NB4 (cell line): Measurements from ENCODE around the gene CAPN11.
A peak's percentile ranks its signal among the peaks of the same experiment; 100 is the strongest.

Experiments
- DNase-seq: peaks from one replicate; pipeline ENCODE4 v3.0.0; 2010; ENCODE audit warnings: low read depth
- H3K4me3 ChIP-seq: one replicate; pipeline ENCODE4 v1.5.1; 2011; ENCODE audit warnings: mild to moderate bottlenecking, low read depth, low read length, moderate library complexity
- MYC ChIP-seq: IDR thresholded peaks from 2 replicates; pipeline ENCODE4 v1.6.1; 2011; ENCODE audit warnings: low read depth, low read length
- POLR2A ChIP-seq: IDR thresholded peaks from 2 replicates; pipeline ENCODE4 v1.6.1; 2011; ENCODE audit warnings: mild to moderate bottlenecking; ENCODE audit not compliant: insufficient read length; ENCODE audit errors: extremely low read depth
- TF ChIP-seq, protein P1 (sequence below): IDR thresholded peaks from 2 replicates; pipeline ENCODE4 v1.6.1; 2011; ENCODE audit warnings: low read depth, low read length
- TF ChIP-seq, protein P2 (sequence below): IDR thresholded peaks from one replicate; pipeline ENCODE4 v1.5.1; 2012; ENCODE audit warnings: low read depth, low read length

Gene CAPN11

DNA sequence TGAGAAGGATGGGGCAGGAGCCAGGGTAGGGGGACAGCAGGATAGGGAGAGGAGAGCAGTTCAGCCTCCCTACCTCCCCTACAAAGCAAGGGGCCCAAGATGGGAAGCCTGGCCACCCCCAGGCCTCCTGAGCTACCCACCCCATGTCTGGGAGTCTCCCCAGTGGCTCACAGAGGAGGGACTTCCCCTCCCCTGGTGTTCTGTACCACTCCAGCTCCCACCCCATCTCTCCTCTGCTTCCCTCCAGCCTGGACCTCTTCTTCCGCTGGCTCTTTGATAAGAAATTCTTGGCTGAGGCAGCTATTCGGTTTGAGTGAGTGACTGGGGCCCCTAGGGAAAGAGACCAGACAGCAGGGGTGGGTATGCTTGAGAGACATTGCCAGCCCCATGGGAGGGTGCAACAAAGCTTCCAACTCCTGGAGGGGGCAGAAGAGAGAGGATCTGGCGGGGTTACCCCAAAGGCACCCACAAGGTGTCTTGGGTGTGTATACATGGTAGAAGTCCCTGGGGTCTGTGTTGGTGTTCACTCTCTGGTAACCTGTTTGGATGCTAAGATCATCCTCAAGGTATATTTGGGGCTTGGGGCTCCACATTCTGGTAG lies 8.2 kb upstream of the CAPN11 start:
- no peak for DNase-seq
- H3K4me3 ChIP-seq = no peak overlapping the region
- TF ChIP-seq, protein P1, sequence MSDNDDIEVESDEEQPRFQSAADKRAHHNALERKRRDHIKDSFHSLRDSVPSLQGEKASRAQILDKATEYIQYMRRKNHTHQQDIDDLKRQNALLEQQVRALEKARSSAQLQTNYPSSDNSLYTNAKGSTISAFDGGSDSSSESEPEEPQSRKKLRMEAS = no peak
- no peak for TF ChIP-seq MYC

DNA sequence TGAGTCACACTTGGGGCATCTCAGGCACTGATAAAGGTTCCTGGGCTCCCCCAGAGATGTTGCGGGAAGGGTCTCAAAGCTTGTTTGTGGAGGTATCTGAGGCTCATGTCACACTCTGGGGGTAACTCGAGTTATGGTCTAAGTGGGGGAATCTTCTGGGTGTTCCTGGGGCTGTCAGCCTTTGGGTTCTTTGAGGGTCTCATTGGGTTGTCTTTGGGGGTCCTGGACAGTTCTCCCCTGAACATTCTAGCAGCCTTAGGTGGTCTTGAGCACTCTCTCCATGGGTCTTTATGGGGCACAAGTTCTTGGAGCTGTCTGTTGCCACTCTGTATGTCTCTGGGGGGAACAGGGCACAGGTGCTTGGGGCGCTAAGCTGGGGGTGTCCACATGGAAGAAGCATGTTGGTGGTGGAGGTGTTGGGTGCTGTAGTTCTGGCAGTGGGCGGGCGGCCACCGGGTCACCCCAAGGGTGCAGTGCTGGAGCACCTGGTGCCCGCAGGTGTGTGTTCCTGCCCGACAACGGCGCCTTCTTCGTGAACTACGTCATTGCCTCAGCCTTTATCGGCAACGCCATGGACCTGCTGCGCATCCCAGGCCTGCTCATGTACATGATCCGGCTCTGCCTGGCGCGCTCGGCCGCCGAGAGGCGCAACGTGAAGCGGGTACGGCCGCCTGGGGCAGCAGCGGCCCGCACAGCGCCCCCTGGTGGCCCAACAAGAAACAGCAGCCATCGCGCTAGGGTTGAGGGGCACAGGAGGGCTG lies 7.1 kb upstream of the CAPN11 start:
- peak; percentile 87 for DNase-seq
- H3K4me3 ChIP-seq = no peak overlapping the region
- TF ChIP-seq, protein P1 = peak; percentile 59
- TF ChIP-seq MYC (no peak), POLR2A (no peak)
- TF ChIP-seq, protein P2, sequence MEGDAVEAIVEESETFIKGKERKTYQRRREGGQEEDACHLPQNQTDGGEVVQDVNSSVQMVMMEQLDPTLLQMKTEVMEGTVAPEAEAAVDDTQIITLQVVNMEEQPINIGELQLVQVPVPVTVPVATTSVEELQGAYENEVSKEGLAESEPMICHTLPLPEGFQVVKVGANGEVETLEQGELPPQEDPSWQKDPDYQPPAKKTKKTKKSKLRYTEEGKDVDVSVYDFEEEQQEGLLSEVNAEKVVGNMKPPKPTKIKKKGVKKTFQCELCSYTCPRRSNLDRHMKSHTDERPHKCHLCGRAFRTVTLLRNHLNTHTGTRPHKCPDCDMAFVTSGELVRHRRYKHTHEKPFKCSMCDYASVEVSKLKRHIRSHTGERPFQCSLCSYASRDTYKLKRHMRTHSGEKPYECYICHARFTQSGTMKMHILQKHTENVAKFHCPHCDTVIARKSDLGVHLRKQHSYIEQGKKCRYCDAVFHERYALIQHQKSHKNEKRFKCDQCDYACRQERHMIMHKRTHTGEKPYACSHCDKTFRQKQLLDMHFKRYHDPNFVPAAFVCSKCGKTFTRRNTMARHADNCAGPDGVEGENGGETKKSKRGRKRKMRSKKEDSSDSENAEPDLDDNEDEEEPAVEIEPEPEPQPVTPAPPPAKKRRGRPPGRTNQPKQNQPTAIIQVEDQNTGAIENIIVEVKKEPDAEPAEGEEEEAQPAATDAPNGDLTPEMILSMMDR = peak; percentile 99

DNA sequence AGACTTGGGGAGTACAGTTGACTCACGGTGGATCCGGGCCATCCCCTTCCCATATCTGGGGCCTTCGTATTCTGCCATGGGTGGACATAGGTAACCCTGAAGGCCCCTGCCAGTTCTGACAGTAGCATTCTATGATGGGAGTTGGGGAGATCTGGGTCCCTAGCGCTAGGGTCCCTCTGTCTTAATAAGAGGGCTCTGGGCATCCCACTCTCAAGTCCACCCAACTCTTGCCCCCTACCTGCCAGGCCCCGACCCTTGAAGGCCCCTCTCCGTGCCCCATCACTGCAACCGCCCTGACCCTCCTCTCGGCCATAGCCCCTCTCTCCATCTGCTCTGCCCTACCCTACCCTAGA lies 6.5 kb upstream of the CAPN11 start:
- DNase-seq = no peak
- TF ChIP-seq, protein P2 = no peak
- TF ChIP-seq MYC (no peak), POLR2A (no peak)
- TF ChIP-seq, protein P1 = no peak
- no peak overlapping the region for H3K4me3 ChIP-seq

DNA sequence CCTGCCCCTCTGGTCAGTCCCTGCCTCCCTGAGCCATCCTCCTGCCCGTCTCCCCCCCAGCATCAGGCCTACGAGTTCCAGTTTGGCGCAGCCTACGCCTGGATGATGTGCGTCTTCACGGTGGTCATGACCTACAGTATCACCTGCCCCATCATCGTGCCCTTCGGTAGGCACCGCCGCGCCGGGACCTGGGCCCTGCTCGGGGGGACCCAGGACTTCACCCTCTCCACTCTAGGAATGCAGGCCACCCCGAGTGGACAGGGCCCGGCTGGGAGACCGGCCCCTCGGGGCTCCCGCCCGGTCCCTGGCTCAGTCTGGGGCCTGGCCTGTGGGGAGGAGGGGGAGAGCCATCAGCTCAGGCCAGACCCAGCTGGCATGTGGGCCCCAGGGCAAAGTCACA lies 6.1 kb upstream of the CAPN11 start:
- DNase-seq = no peak

DNA sequence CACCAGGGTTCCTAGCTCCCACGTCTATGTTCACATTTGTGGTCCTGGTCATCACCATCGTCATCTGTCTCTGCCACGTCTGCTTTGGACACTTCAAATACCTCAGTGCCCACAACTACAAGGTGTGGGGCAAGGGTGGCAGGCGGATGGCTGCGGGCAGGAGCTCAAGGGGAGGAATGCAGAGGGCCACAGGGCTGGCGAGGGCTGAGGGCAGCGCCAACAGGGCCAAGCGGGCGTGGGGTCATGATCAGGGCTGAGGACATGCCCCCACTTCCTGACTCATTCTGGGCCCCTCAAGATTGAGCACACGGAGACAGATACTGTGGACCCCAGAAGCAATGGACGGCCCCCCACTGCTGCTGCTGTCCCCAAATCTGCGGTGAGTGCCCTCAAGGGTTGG lies 4.6 kb upstream of the CAPN11 start:
- H3K4me3 ChIP-seq = no peak overlapping the region
- no peak for DNase-seq
- TF ChIP-seq, protein P2 = no peak
- TF ChIP-seq MYC = no peak
- TF ChIP-seq, protein P1 = no peak
- TF ChIP-seq POLR2A = no peak

More for the DNA sequence above, 6.1 kb upstream of the CAPN11 start:
- H3K4me3 ChIP-seq = no peak overlapping the region
- TF ChIP-seq POLR2A (no peak), MYC (no peak)
- TF ChIP-seq, protein P1 = no peak
- TF ChIP-seq, protein P2 = no peak

DNA sequence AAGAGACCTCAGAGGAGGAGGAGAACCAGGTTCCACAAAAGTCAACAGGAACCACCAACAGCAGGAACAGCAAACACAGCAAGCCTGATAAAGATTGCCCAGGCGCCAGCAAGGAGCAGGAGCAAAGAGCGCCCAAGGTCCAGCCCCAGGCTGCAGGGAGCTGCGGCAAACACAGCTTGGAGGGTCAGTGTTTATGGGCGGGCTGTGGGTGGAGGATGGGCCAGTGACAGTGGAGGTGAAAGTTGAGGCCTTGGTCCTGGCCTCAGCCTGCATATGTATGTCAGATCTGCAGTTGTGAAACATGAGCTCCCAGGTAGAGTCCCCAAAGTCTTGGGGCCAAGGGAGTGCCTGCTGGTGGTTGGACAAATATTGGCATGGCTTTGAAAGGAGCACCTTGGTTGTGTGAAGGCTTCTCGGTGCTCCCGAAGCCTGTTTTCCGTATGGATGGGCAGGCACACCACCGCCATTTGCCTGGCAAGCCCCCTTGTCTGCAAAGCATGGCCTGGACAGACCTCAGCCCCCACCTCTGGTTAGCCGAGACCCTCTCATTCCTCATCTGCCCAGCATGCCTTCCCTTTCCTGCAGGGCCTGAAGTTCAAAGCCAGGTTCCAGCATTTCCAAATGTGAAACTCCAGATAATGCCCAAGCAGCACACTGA lies 2.0 kb upstream of the CAPN11 start:
- no peak overlapping the region for H3K4me3 ChIP-seq
- DNase-seq = no peak
- TF ChIP-seq, protein P2 = no peak
- TF ChIP-seq, protein P1 = no peak
- TF ChIP-seq POLR2A (no peak), MYC (no peak)
